Neural cell (in vitro differentiated cells): Measurements from ENCODE around the gene SLC38A1. TPM values are rescaled to one million over a fixed set of nuclear protein-coding genes. Genes with fewer than 3 reads are reported as not detected.
"Not testable (repeated sequence)": the region's sequence is repeated elsewhere in the genome, so short reads cannot be mapped to it uniquely, and the experiment has no call there.

Experiments
- H2AFZ ChIP-seq: fragments of 200-600, 300-800 bp; sonication (generic), shearing (Covaris generic); 2 replicates; pipeline ENCODE4 v1.6.0; 2014; ENCODE audit warnings: low read depth, mild to moderate bottlenecking, antibody characterized with exemption, low read length, moderate library complexity
- H3F3A ChIP-seq: fragments of 200-600 bp; shearing (Covaris generic); 2 replicates; pipeline ENCODE4 v1.6.1; 2016; ENCODE audit warnings: mild to moderate bottlenecking, moderate library complexity, mixed read lengths, antibody characterized with exemption, low read length; ENCODE audit not compliant: insufficient read depth, poor library complexity, severe bottlenecking
- H3K27ac ChIP-seq: fragments of 200-600, 300-800 bp; sonication (generic), shearing (Covaris generic); 2 replicates; pipeline ENCODE4 v1.5.1; 2014; ENCODE audit warnings: mild to moderate bottlenecking, low read length, moderate library complexity
- H3K27me3 ChIP-seq: fragments of 300-800, 200-600 bp; sonication (generic), shearing (Covaris generic); 2 replicates; pipeline ENCODE4 v1.6.0; 2014; ENCODE audit warnings: mild to moderate bottlenecking, low read depth, low read length, moderate library complexity; ENCODE audit not compliant: insufficient read depth
- H3K36me3 ChIP-seq: fragments of 300-800, 200-600 bp; sonication (generic), shearing (Covaris generic); 2 replicates; pipeline ENCODE4 v1.5.1; 2014; ENCODE audit warnings: mild to moderate bottlenecking, antibody characterized with exemption, low read length, moderate library complexity; ENCODE audit not compliant: insufficient read depth
- H3K4me2 ChIP-seq: fragments of 300-800, 200-600 bp; sonication (generic), shearing (Covaris generic); 2 replicates; pipeline ENCODE4 v1.6.0; 2014; ENCODE audit warnings: mild to moderate bottlenecking, low read length
- H3K4me3 ChIP-seq: fragments of 300-800, 200-600 bp; sonication (generic), shearing (Covaris generic); 2 replicates; pipeline ENCODE4 v1.5.1; 2014; ENCODE audit warnings: mild to moderate bottlenecking, low read length, moderate library complexity
- H3K79me2 ChIP-seq: fragments of 200-600 bp; shearing (Covaris generic); replicated peaks from 2 replicates; pipeline ENCODE4 v1.6.0; 2014; ENCODE audit warnings: mild to moderate bottlenecking, low read length, moderate library complexity; ENCODE audit not compliant: insufficient read depth
- H3K9ac ChIP-seq: fragments of 300-800, 200-600 bp; sonication (generic), shearing (Covaris generic); 2 replicates; pipeline ENCODE4 v1.6.1; 2016; ENCODE audit warnings: mild to moderate bottlenecking, low read length, mixed read lengths
- H3K9me2 ChIP-seq: fragments of 200-600 bp; shearing (Covaris generic); 2 replicates; pipeline ENCODE4 v1.6.1; 2016; ENCODE audit warnings: mild to moderate bottlenecking, low read length, mixed read lengths; ENCODE audit not compliant: insufficient read depth
- H3K9me3 ChIP-seq: fragments of 200-600, 300-800 bp; sonication (generic), shearing (Covaris generic); 2 replicates; pipeline ENCODE4 v1.6.1; 2016; ENCODE audit warnings: mild to moderate bottlenecking, mixed run types, low read length, moderate library complexity, mixed read lengths
- H4K20me1 ChIP-seq: fragments of 200-600 bp; shearing (Covaris generic); 2 replicates; pipeline ENCODE4 v1.6.1; 2016; ENCODE audit warnings: mild to moderate bottlenecking, mixed run types; ENCODE audit not compliant: insufficient read depth
- CTCF ChIP-seq: fragments of 450-650 bp; IDR thresholded peaks from 2 replicates; pipeline ENCODE4 v1.5.1; 2014; ENCODE audit warnings: antibody characterized with exemption, mild to moderate bottlenecking, moderate library complexity; ENCODE audit not compliant: poor library complexity, severe bottlenecking
- EP300 ChIP-seq: fragments of 450-650 bp; conservative IDR thresholded peaks from 2 replicates; pipeline ENCODE4 v1.6.1; 2014; ENCODE audit warnings: antibody characterized with exemption, mild to moderate bottlenecking, moderate library complexity; ENCODE audit not compliant: poor library complexity, severe bottlenecking
- EZH2 ChIP-seq: fragments of 200-600, 300-800 bp; shearing (Covaris generic), sonication (generic); IDR thresholded peaks from 2 replicates; pipeline ENCODE4 v1.6.1; 2014; ENCODE audit warnings: antibody characterized with exemption, low read length, borderline replicate concordance, mild to moderate bottlenecking; ENCODE audit not compliant: insufficient read depth, poor library complexity, severe bottlenecking
- MXI1 ChIP-seq: fragments of 450-650 bp; conservative IDR thresholded peaks from 2 replicates; pipeline ENCODE4 v1.6.1; 2014; ENCODE audit warnings: antibody characterized with exemption, mild to moderate bottlenecking; ENCODE audit not compliant: poor library complexity, severe bottlenecking
- POLR2AphosphoS5 ChIP-seq: IDR thresholded peaks from 2 replicates; pipeline ENCODE4 v1.6.1; 2012
- RAD21 ChIP-seq: fragments of 450-650 bp; conservative IDR thresholded peaks from 2 replicates; pipeline ENCODE4 v1.6.1; 2014; ENCODE audit warnings: antibody characterized with exemption, mild to moderate bottlenecking, moderate library complexity
- REST ChIP-seq: IDR thresholded peaks from 2 replicates; pipeline ENCODE4 v1.6.1; 2012; ENCODE audit warnings: borderline replicate concordance
- SMC3 ChIP-seq: fragments of 450-650 bp; conservative IDR thresholded peaks from 2 replicates; pipeline ENCODE4 v1.6.1; 2014; ENCODE audit warnings: antibody characterized with exemption, mild to moderate bottlenecking, moderate library complexity; ENCODE audit not compliant: poor library complexity
- TAF1 ChIP-seq: IDR thresholded peaks from 2 replicates; pipeline ENCODE4 v1.6.1; 2012; ENCODE audit warnings: low read depth
- polyA plus RNA-seq: library from polyadenylated mRNA; depleted of rRNA; stranded (reverse); fragments of >200 nt; gene quantifications from 2 replicates; pipeline ENCODE4 v1.2.3, GENCODE V29; 2014

The SLC38A1 gene
- polyA plus RNA-seq, 1 donor from 2014 or later: 124 TPM

- no peak for TF ChIP-seq REST
- TF ChIP-seq EP300: no peak
- H3K36me3 ChIP-seq: no peaks in the 10 kb centered on the region
- no peaks in the 10 kb centered on the region for H3K27me3 ChIP-seq
- no peaks in the 10 kb centered on the region for H4K20me1 ChIP-seq
- no peak overlapping the region for H2AFZ ChIP-seq
- no peaks in the 10 kb centered on the region for H3K79me2 ChIP-seq
- H3K9me3 ChIP-seq: no peaks in the 10 kb centered on the region
- H3K9me2 ChIP-seq: no peaks in the 10 kb centered on the region
- H3K4me2 ChIP-seq: no peak overlapping the region
- no peaks in the 10 kb centered on the region for H3F3A ChIP-seq
- no peak overlapping the region for H3K27ac ChIP-seq
- no peak overlapping the region for H3K9ac ChIP-seq
- no peak overlapping the region for H3K4me3 ChIP-seq
Measured at GRCh38 chr12:46165191-46165590, 103.7 kb downstream of the SLC38A1 start.

GRCh38 chr12:46164186-46164761, 104.6 kb downstream of the SLC38A1 start:
- H3K79me2 ChIP-seq: no peaks in the 10 kb centered on the region

GRCh38 chr12:46162549-46163076, 106.2 kb downstream of the SLC38A1 start:
- not testable (repeated sequence) for H3K27ac ChIP-seq, H3K4me2 ChIP-seq, H3F3A ChIP-seq, H3K27me3 ChIP-seq, H2AFZ ChIP-seq, H4K20me1 ChIP-seq, H3K79me2 ChIP-seq, H3K9me2 ChIP-seq, H3K36me3 ChIP-seq, H3K9ac ChIP-seq, H3K4me3 ChIP-seq, H3K9me3 ChIP-seq

More at GRCh38 chr12:46164186-46164761, 104.6 kb downstream of the SLC38A1 start:
- H3F3A ChIP-seq: no peaks in the 10 kb centered on the region
- TF ChIP-seq POLR2AphosphoS5: no peak
- no peak for TF ChIP-seq REST
- no peak for TF ChIP-seq MXI1
- TF ChIP-seq EZH2: no peak
- no peak for TF ChIP-seq EP300
- no peak for TF ChIP-seq RAD21
- no peak for TF ChIP-seq SMC3
- no peak for TF ChIP-seq TAF1
- no peak for TF ChIP-seq CTCF
- H3K4me2 ChIP-seq: no peak overlapping the region
- H2AFZ ChIP-seq: no peak overlapping the region
- no peaks in the 10 kb centered on the region for H3K9me2 ChIP-seq
- no peak overlapping the region for H3K27ac ChIP-seq
- H3K36me3 ChIP-seq: no peaks in the 10 kb centered on the region
- no peaks in the 10 kb centered on the region for H3K27me3 ChIP-seq
- no peaks in the 10 kb centered on the region for H3K9me3 ChIP-seq
- no peaks in the 10 kb centered on the region for H4K20me1 ChIP-seq
- no peak overlapping the region for H3K4me3 ChIP-seq
- H3K9ac ChIP-seq: no peak overlapping the region
